Measurements from ENCODE around the gene ANKH.

ANKH gene

DNA sequence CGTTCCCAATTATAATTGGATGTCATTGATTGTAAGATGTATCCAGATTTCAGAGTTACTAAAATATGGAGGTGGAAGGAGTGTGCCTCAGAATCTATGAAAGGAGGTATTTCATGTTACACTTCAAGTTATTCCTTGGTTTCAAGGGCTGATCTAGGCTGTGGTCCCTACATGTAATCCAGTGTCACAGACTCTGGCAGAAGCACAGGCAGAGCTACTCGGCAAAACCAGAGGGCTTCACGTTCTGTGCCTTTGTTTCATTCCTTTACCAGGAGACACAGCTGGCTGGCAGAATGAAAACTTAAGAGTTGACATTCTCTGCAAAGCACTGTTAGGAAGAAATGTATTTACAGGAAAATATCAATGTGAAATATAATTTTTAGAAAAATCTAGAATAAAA, 99.6 kb downstream of the ANKH start:
- DNase-seq (ENCODE audit: low read depth), result no peak
- TF ChIP-seq, protein P1, sequence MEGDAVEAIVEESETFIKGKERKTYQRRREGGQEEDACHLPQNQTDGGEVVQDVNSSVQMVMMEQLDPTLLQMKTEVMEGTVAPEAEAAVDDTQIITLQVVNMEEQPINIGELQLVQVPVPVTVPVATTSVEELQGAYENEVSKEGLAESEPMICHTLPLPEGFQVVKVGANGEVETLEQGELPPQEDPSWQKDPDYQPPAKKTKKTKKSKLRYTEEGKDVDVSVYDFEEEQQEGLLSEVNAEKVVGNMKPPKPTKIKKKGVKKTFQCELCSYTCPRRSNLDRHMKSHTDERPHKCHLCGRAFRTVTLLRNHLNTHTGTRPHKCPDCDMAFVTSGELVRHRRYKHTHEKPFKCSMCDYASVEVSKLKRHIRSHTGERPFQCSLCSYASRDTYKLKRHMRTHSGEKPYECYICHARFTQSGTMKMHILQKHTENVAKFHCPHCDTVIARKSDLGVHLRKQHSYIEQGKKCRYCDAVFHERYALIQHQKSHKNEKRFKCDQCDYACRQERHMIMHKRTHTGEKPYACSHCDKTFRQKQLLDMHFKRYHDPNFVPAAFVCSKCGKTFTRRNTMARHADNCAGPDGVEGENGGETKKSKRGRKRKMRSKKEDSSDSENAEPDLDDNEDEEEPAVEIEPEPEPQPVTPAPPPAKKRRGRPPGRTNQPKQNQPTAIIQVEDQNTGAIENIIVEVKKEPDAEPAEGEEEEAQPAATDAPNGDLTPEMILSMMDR (IDR thresholded peaks at IDR 0.05; ENCODE audit: low read length, missing control alignments), result no peak
- no peak overlapping the region for H3K4me3 ChIP-seq (replicated peaks; ENCODE audit: low read depth, low read length)

DNA sequence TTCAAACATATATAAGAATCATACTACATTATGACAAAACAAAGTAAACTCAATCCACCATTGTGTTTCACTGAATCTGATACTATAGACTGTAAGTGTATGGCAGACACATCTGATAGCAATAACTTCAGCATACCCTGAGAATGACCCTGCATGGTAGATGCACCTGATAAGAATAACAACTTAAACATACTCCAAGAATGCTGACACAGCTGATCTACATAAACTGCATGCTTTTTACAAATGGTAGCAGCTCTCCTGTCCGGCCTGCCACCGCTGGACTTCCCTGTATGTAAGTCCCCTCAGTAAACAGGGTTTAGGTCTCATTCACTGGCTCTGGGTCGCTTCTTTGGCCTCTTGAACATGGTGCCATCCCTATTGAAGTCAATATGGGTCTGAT, 100.4 kb downstream of the ANKH start:
- no peak overlapping the region for H3K4me3 ChIP-seq (replicated peaks; ENCODE audit: low read depth, low read length)
- no peak for DNase-seq (ENCODE audit: low read depth)
- TF ChIP-seq, protein P1 (IDR thresholded peaks at IDR 0.05; ENCODE audit: low read length, missing control alignments), result no peak

DNA sequence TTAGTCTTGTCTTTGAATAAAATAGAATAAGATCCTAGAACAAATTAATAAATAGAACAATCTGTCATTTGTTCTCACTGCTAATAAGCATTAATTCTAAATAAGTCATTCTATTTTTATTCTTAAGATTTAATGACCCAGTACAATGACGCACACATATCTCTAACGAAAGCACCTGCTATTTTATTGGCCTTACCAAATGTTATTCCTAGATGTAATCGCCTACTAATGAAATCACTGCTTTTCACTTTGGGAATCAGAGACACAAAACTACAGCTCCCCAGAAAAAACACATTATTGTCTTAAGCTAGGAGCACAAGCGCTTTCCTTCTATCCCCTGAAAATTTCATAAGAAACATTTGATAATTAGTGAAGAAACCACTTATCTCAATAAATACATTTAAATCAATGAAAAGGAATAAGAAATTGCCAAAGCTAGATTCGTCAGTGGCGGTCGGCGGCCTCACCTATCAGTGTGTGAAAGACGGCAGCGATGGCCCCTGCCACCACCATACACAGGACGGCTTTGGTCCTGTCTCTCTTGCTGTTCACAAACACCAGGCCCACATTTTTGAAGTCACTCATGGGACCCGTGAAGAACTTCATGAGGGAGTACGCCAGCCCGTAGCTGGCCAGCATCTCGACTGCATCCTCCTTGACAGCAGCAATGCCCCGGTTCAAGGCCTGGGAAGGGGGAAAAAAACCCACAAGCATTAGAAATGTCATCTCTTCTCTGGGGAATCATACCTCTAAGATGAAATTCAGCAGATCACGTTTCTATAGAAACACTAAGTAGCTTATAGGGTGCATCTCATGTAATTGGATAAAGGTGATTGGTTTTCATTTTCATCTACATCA, 102.8 kb downstream of the ANKH start:
- no peak overlapping the region for H3K4me3 ChIP-seq (replicated peaks; ENCODE audit: low read depth, low read length)
- DNase-seq (ENCODE audit: low read depth), result no peak
- TF ChIP-seq, protein P1 (IDR thresholded peaks at IDR 0.05; ENCODE audit: low read length, missing control alignments), result no peak

DNA sequence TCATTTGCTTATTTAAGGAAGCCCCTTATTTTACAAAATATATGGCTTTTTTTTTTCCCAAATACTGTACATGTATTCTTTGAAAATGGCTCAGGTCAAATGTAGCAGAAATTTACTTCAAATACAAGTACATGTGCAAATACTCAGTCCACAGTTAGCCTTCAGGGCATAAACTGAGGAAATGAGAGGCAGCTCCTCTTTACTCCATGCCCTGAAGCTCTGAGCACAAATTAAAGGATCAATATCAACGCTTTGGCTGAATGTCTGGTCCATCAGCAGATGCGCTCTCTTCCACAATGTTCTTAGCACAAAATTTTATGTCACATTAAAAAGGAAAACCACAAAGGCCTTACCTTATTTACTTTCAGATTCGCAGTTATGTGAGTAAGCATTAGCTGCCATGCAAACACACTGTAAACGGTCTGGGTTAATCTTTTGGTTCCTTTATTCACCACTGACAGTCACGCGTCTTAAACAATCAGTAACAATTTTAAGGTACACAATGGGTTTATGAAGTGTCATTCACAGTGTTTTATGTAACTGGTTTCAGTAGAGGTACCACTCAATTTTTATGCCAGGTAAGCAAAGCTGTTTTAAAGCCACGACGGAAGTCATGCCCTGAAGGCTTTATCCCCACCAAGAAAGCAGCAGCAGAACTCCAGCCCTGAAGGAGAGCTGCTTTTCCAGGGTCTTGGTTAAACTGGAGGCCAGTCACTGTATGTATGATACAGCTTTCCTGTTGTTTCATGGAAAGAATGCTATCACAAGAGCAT, 103.7 kb downstream of the ANKH start:
- TF ChIP-seq, protein P1 (IDR thresholded peaks at IDR 0.05; ENCODE audit: low read length, missing control alignments), result no peak
- DNase-seq (ENCODE audit: low read depth), result no peak
- H3K4me3 ChIP-seq (replicated peaks; ENCODE audit: low read depth, low read length), result no peak overlapping the region

DNA sequence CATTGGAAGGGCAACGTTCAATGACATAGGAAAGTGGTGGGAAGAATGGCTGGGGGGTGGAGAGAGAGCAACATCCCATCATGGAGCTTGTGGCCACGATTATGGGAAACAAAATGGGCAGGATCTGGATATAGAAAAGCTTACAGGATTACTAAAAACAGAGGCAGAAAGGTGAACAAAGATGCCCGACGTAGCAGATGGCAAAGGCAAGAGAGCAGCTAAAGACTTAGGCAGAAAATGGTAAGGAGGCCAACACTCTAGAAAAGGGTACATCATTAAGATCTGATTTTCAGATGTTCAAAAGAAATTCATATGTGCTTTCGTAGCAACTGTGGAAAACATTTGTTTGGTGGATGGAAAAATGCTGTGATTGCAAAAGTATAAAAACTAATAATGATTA, 104.5 kb downstream of the ANKH start:
- DNase-seq (ENCODE audit: low read depth), result no peak
- TF ChIP-seq, protein P1 (IDR thresholded peaks at IDR 0.05; ENCODE audit: low read length, missing control alignments), result no peak
- no peak overlapping the region for H3K4me3 ChIP-seq (replicated peaks; ENCODE audit: low read depth, low read length)

DNA sequence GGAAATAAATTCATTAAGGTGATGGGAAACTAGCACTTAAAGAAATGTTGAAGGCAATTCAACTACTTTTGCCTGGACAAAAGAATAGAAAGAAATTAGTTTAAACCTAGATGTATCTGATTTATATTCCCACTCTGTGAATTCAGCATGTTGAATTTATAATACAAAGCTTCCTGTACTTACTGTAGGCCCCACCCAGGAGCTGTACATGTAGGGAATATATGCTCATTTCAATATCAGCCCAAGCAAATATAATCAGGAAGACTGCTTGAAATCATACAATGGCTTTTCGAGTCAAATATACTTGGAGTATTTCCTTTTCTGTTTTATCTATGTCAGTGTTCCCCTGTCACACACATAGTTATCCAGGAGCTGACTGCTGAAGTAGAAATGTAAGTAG, 105.0 kb downstream of the ANKH start:
- DNase-seq (ENCODE audit: low read depth), result no peak
- no peak overlapping the region for H3K4me3 ChIP-seq (replicated peaks; ENCODE audit: low read depth, low read length)
- TF ChIP-seq, protein P1 (IDR thresholded peaks at IDR 0.05; ENCODE audit: low read length, missing control alignments), result no peak
